ENCODE measurements around the gene SULT4A1. TPM values are rescaled to one million over a fixed set of nuclear protein-coding genes. Genes with fewer than 3 reads are reported as not detected.
A peak's percentile ranks its signal among the peaks of the same experiment; 100 is the strongest.

Gene SULT4A1
- total RNA-seq, 3 donors from 2014 or later, result 0.98 to 2.9 TPM; not detected in 1

GRCh38 chr22:43882122-43882767 is 19.9 kb upstream of the SULT4A1 start:
- no peak for TF ChIP-seq POLR2AphosphoS5 (IDR thresholded peaks at IDR 0.05)
- no peak for TF ChIP-seq POLR2A (IDR thresholded peaks at IDR 0.05)
- no peak for TF ChIP-seq CTCF (IDR thresholded peaks at IDR 0.05)
- no peaks in the 10 kb centered on the region for H3K4me1 ChIP-seq
- H3K9me3 ChIP-seq, result no peaks in the 10 kb centered on the region
- intact Hi-C loops (cut with DNase I; ENCODE audit: low total_unique reads), result no loop called here
- DNase-seq (ENCODE audit: low spot score in 2 of 2), result peak in 1 of 2 donors; percentile 27
- peaks cover 0 to 38% of the 10 kb centered on the region in 2 donors for H3K27me3 ChIP-seq
- no peaks in the 10 kb centered on the region for H3K36me3 ChIP-seq
- no peak overlapping the region for H3K4me3 ChIP-seq
- H3K27ac ChIP-seq, result no peak overlapping the region

DNA sequence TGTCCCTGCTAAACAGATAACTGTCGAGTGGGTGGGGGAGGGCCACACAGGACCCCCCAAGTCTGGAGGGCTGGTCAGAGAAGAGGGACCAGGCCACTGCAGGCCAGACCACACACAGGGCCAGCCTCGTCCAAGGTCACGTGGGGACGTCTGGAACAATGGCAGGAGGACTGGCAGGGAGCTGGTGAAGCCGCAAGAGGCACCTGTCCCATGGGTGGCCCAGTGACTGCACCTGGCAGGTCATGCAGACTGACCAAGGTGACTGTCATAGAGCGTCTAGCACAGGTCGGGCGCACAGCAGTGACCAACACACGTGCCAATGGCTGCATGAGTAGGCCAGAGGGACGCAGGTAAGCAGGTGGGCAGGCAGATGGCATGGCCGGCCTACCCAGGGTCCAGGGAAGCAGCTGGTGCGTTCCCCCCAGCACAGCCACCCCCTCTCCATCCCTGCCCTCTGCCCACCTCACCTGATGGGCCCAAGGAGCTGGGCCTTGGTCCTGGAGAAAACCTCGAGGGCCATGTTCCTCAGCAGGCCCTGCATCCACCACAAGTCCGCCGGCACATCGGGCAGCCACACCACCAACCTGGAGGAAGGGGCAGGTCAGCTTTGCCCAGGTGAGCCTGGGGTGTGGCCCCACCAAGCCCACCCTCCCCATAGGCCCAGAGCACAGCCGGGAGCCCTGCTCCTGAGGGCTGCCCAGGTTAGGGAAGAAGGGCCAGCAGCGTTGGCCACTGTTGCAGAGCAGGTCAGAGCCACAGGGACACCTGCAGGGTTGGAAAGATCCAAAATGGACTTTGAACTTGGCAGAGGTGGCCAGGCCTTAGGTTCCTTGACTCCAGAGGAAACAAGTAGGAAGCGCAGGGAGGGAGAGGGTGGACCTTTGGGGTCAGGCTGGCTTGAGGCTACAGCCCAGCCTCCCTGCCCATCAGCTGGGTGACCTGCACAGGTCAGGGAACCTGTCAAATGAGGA is 19.1 kb upstream of the SULT4A1 start:
- Histone ChIP-seq H3K4me3 (no peak overlapping the region), H3K36me3 (no peaks in the 10 kb centered on the region), H3K27ac (no peak overlapping the region), H3K9me3 (no peaks in the 10 kb centered on the region), H3K27me3 (peaks cover 0 to 35% of the 10 kb centered on the region in 2 donors), H3K4me1 (no peaks in the 10 kb centered on the region)
- intact Hi-C loops (cut with DNase I; ENCODE audit: low total_unique reads), result no loop called here
- no peak for TF ChIP-seq CTCF (IDR thresholded peaks at IDR 0.05)
- no peak for TF ChIP-seq POLR2AphosphoS5 (IDR thresholded peaks at IDR 0.05)
- no peak for TF ChIP-seq POLR2A (IDR thresholded peaks at IDR 0.05)
- DNase-seq (ENCODE audit: low spot score in 2 of 2), result peak in 1 of 2 donors; percentile 34

DNA sequence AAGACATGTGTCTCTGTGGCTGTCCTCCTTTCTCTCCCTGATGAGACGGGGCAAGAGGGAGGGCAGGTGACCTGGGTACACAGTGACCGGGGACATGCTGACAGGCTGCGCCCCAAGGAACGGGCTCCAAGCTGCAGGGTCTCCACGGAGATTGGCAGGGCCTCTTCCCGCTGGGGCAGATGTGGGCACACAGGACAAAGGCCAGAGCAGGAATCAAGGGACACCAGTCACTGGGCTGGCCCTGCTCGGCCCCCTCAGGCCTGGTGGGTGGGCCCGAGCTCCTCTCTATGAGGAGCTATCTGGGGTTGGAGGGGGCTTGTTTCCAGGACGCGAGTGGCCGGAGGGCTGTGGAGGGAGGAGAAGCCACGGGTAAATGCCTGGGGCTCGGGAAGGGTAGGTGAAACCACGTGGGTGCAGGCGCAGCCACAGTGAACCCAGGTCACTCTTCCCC is 18.3 kb upstream of the SULT4A1 start:
- intact Hi-C loops (cut with DNase I; ENCODE audit: low total_unique reads), result no loop called here
- Histone ChIP-seq H3K4me3 (no peak overlapping the region), H3K36me3 (no peaks in the 10 kb centered on the region), H3K4me1 (no peaks in the 10 kb centered on the region), H3K27me3 (peaks cover 0 to 30% of the 10 kb centered on the region in 2 donors), H3K27ac (no peak overlapping the region), H3K9me3 (no peaks in the 10 kb centered on the region)
- no peak for TF ChIP-seq POLR2AphosphoS5 (IDR thresholded peaks at IDR 0.05)
- no peak for TF ChIP-seq CTCF (IDR thresholded peaks at IDR 0.05)
- no peak for TF ChIP-seq POLR2A (IDR thresholded peaks at IDR 0.05)
- peak in 1 of 2 donors; percentile 47 for DNase-seq (ENCODE audit: low spot score in 2 of 2)

- no peaks in the 10 kb centered on the region for H3K36me3 ChIP-seq
- H3K4me3 ChIP-seq, result no peak overlapping the region
- H3K9me3 ChIP-seq, result no peaks in the 10 kb centered on the region
- no peak for TF ChIP-seq CTCF (IDR thresholded peaks at IDR 0.05)
- no peak overlapping the region for H3K27ac ChIP-seq
- H3K27me3 ChIP-seq, result peaks cover 0 to 26% of the 10 kb centered on the region in 2 donors
- intact Hi-C loops (cut with DNase I; ENCODE audit: low total_unique reads), result loop anchor here (1.0 kb wide), 1 partner anchor 71 kb away; no protein-coding TSS in a partner anchor
- H3K4me1 ChIP-seq, result no peaks in the 10 kb centered on the region
- DNase-seq (ENCODE audit: low spot score in 2 of 2), result peak in 1 of 2 donors; percentile 33
These were observed 17.7 kb upstream of the SULT4A1 start for GRCh38 chr22:43879901-43880540.

All from breast epithelium (tissue), 4 donors.